Natural killer cell (primary cell): ENCODE results near the gene MAP2K3. TPM values are rescaled to one million over a fixed set of nuclear protein-coding genes. Genes with fewer than 3 reads are reported as not detected.
A peak's percentile ranks its signal among the peaks of the same experiment; 100 is the strongest.
"Not testable (repeated sequence)": the region's sequence is repeated elsewhere in the genome, so short reads cannot be mapped to it uniquely, and the experiment has no call there.

Experiments used
- ATAC-seq, 3 donors: fragments of 150-1000 bp in 2 of 3; fragments of 200-7000 bp in 1 of 3; cut with Tn5 transposase; 1 replicate in 1 of 3; 2 replicates in 2 of 3; pipeline ENCODE4 v1.10.0; 2021; ENCODE audit warnings: mild to moderate bottlenecking in 2 of 3, moderate library complexity in 2 of 3
- DNase-seq, 2 donors: peaks; one replicate each; pipeline versions ENCODE4 v3.0.0 to v3.0.0-alpha.2; 2013 to 2021; ENCODE audit warnings: mixed read lengths in 1 of 2
- H3K27ac ChIP-seq: one replicate; pipeline ENCODE4 v1.5.1; 2013; ENCODE audit warnings: mild to moderate bottlenecking, low read length
- H3K27me3 ChIP-seq: one replicate; pipeline ENCODE4 v1.6.1; 2013; ENCODE audit warnings: low read length; ENCODE audit not compliant: control insufficient read depth, insufficient read depth
- H3K36me3 ChIP-seq: one replicate; pipeline ENCODE4 v1.6.1; 2013; ENCODE audit warnings: low read length; ENCODE audit not compliant: control insufficient read depth, insufficient read depth
- H3K4me1 ChIP-seq: one replicate; pipeline ENCODE4 v1.6.1; 2013; ENCODE audit warnings: low read length; ENCODE audit not compliant: control insufficient read depth, insufficient read depth
- H3K4me3 ChIP-seq: one replicate; pipeline ENCODE4 v1.5.1; 2013; ENCODE audit warnings: low read length
- H3K9me3 ChIP-seq: one replicate; pipeline ENCODE4 v1.6.1; 2013; ENCODE audit warnings: low read length; ENCODE audit not compliant: control insufficient read depth, insufficient read depth
- H3K27ac Mint-ChIP-seq, 2 donors: one replicate each; pipeline ENCODE4 v1.8.0; 2022; ENCODE audit warnings: mild to moderate bottlenecking in 2 of 2, mixed read lengths in 2 of 2, moderate library complexity in 1 of 2
- H3K27me3 Mint-ChIP-seq, 2 donors: one replicate each; pipeline ENCODE4 v1.8.0; 2022; ENCODE audit warnings: low read depth in 2 of 2, mixed read lengths in 2 of 2
- H3K36me3 Mint-ChIP-seq: one replicate; pipeline ENCODE4 v1.8.0; 2022; ENCODE audit warnings: mixed read lengths
- H3K4me1 Mint-ChIP-seq, 2 donors: one replicate each; pipeline ENCODE4 v1.8.0; 2022; ENCODE audit warnings: mixed read lengths in 2 of 2
- H3K4me3 Mint-ChIP-seq: one replicate; pipeline ENCODE4 v1.8.0; 2022; ENCODE audit warnings: mild to moderate bottlenecking, moderate library complexity, mixed read lengths
- H3K9me3 Mint-ChIP-seq, 2 donors: one replicate each; pipeline ENCODE4 v1.8.0; 2022; ENCODE audit warnings: mixed read lengths in 2 of 2
- CTCF ChIP-seq: fragments of 200-600 bp; IDR thresholded peaks from one replicate; pipeline ENCODE4 v1.8.0; 2022; ENCODE audit warnings: antibody characterized with exemption
- WGBS: methylation state at CpG from one replicate; pipeline ENCODE4 v1.1.7; 2013; ENCODE audit warnings: missing lambda C conversion rate; ENCODE audit not compliant: insufficient coverage; 5-methylcytosine and 5-hydroxymethylcytosine counted together
- intact Hi-C: fragments of 100-400 bp; cut with micrococcal nuclease; formaldehyde crosslinking; loops from one replicate; pipeline ENCODE4 v1.14.2; 2022
- total RNA-seq, 4 donors: library from RNA; stranded (reverse); fragments of 120-200 nt in 1 of 4; gene quantifications; one replicate each; pipeline versions ENCODE4 v1.2.3 to v1.2.4, GENCODE V29; 2013 to 2022

The MAP2K3 gene
- total RNA-seq, 3 donors from 2014 or later (not counting 1 experiment from before 2014, with no cell fraction given) = 139 to 165 (median 162) TPM

- no peak overlapping the region for H3K4me3 ChIP-seq
- H3K27ac Mint-ChIP-seq = no peak overlapping the region
These were observed 33.9 kb downstream of the MAP2K3 start for GRCh38 chr17:21318439-21318838.

GRCh38 chr17:21318856-21319255 lies 34.3 kb downstream of the MAP2K3 start:
- H3K9me3 Mint-ChIP-seq = not testable (repeated sequence)

More at GRCh38 chr17:21318439-21318838, 33.9 kb downstream of the MAP2K3 start:
- WGBS = 85% methylated on average over 17 of the region's 17 CpGs
- no peak overlapping the region for H3K27ac ChIP-seq
- no peaks in the 10 kb centered on the region for H3K36me3 Mint-ChIP-seq
- peaks cover 0 to 2% of the 10 kb centered on the region in 2 donors for H3K27me3 Mint-ChIP-seq
- H3K4me3 Mint-ChIP-seq = no peak overlapping the region
- peaks cover 12% of the 10 kb centered on the region for H3K4me1 ChIP-seq
- no peak for TF ChIP-seq CTCF
- no peaks in the 10 kb centered on the region for H3K27me3 ChIP-seq
- DNase-seq (no peak), ATAC-seq (no peak)
- H3K4me1 Mint-ChIP-seq = peaks cover 0 to 7% of the 10 kb centered on the region in 2 donors
- no peaks in the 10 kb centered on the region for H3K9me3 Mint-ChIP-seq
- intact Hi-C loops = loop anchor here (10.0 kb wide), 1 partner anchor 196 kb away; no protein-coding TSS in a partner anchor
- H3K9me3 ChIP-seq = no peaks in the 10 kb centered on the region
- H3K36me3 ChIP-seq = peaks cover 4% of the 10 kb centered on the region

GRCh38 chr17:21319256-21319655 lies 34.7 kb downstream of the MAP2K3 start:
- not testable (repeated sequence) for H3K9me3 Mint-ChIP-seq, H3K4me1 Mint-ChIP-seq, DNase-seq

More at GRCh38 chr17:21318856-21319255, 34.3 kb downstream of the MAP2K3 start:
- H3K4me3 Mint-ChIP-seq, H3K27me3 Mint-ChIP-seq, H3K36me3 Mint-ChIP-seq, H3K9me3 ChIP-seq, ATAC-seq, H3K4me3 ChIP-seq, H3K36me3 ChIP-seq, H3K27me3 ChIP-seq, DNase-seq, H3K27ac ChIP-seq, H3K4me1 Mint-ChIP-seq, H3K27ac Mint-ChIP-seq: not testable (repeated sequence)
- WGBS = 94% methylated on average over 7 of the region's 7 CpGs
- intact Hi-C loops = loop anchor here (10.0 kb wide), 1 partner anchor 196 kb away; no protein-coding TSS in a partner anchor
- H3K4me1 ChIP-seq = peaks cover 16% of the 10 kb centered on the region

GRCh38 chr17:21319686-21320375 lies 35.3 kb downstream of the MAP2K3 start:
- not testable (repeated sequence) for H3K27me3 ChIP-seq, H3K9me3 ChIP-seq, H3K36me3 Mint-ChIP-seq, H3K27me3 Mint-ChIP-seq, H3K36me3 ChIP-seq, DNase-seq, H3K27ac ChIP-seq, H3K4me3 ChIP-seq, H3K4me3 Mint-ChIP-seq, H3K4me1 Mint-ChIP-seq, H3K27ac Mint-ChIP-seq, ATAC-seq, H3K9me3 Mint-ChIP-seq
- peaks cover 16% of the 10 kb centered on the region for H3K4me1 ChIP-seq
- 72% methylated on average over 9 of the region's 11 CpGs for WGBS
- intact Hi-C loops = loop anchor here (5.0 to 10.0 kb wide), 2 partner anchors 33 to 195 kb away; no protein-coding TSS in a partner anchor

More at GRCh38 chr17:21319256-21319655, 34.7 kb downstream of the MAP2K3 start:
- ATAC-seq, H3K27me3 ChIP-seq, H3K27me3 Mint-ChIP-seq, H3K9me3 ChIP-seq, H3K36me3 ChIP-seq, H3K4me3 ChIP-seq, H3K36me3 Mint-ChIP-seq, H3K27ac ChIP-seq, H3K27ac Mint-ChIP-seq: not testable (repeated sequence)
- intact Hi-C loops = loop anchor here (10.0 kb wide), 1 partner anchor 196 kb away; no protein-coding TSS in a partner anchor
- H3K4me1 ChIP-seq = peaks cover 16% of the 10 kb centered on the region
- WGBS = 98% methylated on average over 3 of the region's 4 CpGs
- peak overlapping the region; percentile 17 for H3K4me3 Mint-ChIP-seq

- H3K4me1 Mint-ChIP-seq, H3K27me3 Mint-ChIP-seq, H3K4me3 ChIP-seq, ATAC-seq, H3K36me3 ChIP-seq, H3K4me3 Mint-ChIP-seq, H3K27ac Mint-ChIP-seq, H3K9me3 Mint-ChIP-seq, H3K27me3 ChIP-seq, DNase-seq, H3K27ac ChIP-seq, H3K9me3 ChIP-seq, H3K36me3 Mint-ChIP-seq: not testable (repeated sequence)
- intact Hi-C loops = loop anchor here (5.0 kb wide), 1 partner anchor 33 kb away; no protein-coding TSS in a partner anchor
- H3K4me1 ChIP-seq = peaks cover 16% of the 10 kb centered on the region
- WGBS = 90% methylated on average over 4 of the region's 4 CpGs
These were observed 35.9 kb downstream of the MAP2K3 start for GRCh38 chr17:21320430-21320829.

GRCh38 chr17:21321061-21321460 lies 36.5 kb downstream of the MAP2K3 start:
- H3K36me3 Mint-ChIP-seq, H3K36me3 ChIP-seq, H3K4me3 Mint-ChIP-seq, H3K4me3 ChIP-seq, H3K9me3 ChIP-seq, H3K4me1 Mint-ChIP-seq, H3K27me3 ChIP-seq, H3K27me3 Mint-ChIP-seq, H3K9me3 Mint-ChIP-seq, H3K27ac ChIP-seq, ATAC-seq, H3K27ac Mint-ChIP-seq, DNase-seq: not testable (repeated sequence)
- 80% methylated on average over 8 of the region's 9 CpGs for WGBS
- intact Hi-C loops = loop anchor here (5.0 kb wide), 1 partner anchor 34 kb away; no protein-coding TSS in a partner anchor
- peaks cover 16% of the 10 kb centered on the region for H3K4me1 ChIP-seq

- peaks cover 15% of the 10 kb centered on the region for H3K4me1 ChIP-seq
- H3K27ac ChIP-seq, H3K9me3 ChIP-seq, H3K27me3 ChIP-seq, H3K27ac Mint-ChIP-seq, H3K36me3 Mint-ChIP-seq, ATAC-seq, H3K27me3 Mint-ChIP-seq, H3K4me1 Mint-ChIP-seq, H3K9me3 Mint-ChIP-seq, DNase-seq, H3K4me3 ChIP-seq, H3K36me3 ChIP-seq: not testable (repeated sequence)
- intact Hi-C loops = loop anchor here (5.0 kb wide), 1 partner anchor 34 kb away; no protein-coding TSS in a partner anchor
- 82% methylated on average over 9 of the region's 9 CpGs for WGBS
- H3K4me3 Mint-ChIP-seq = peak overlapping the region; percentile 31
These were observed 37.3 kb downstream of the MAP2K3 start for GRCh38 chr17:21321744-21322191.
